Stimulated activated CD8-positive, alpha-beta memory T cell treated with anti-CD3 and anti-CD28 coated beads, Interleukin-12 subunit alpha, Interleukin-12 subunit beta, amount 100 ng/mL, for 24 hours (primary cell): ENCODE results near the gene CCND1.

Experiments
- DNase-seq: peaks from one replicate; pipeline ENCODE4 v3.0.0-alpha.2; 2020; ENCODE audit errors: extremely low read depth

CCND1 gene

GRCh38 chr11:69653406-69653960 lies 12.5 kb downstream of the CCND1 start:
- DNase-seq, result no peak

- no peak for DNase-seq
Measured at GRCh38 chr11:69654001-69654659, 13.2 kb downstream of the CCND1 start.

GRCh38 chr11:69654660-69655478 lies 13.9 kb downstream of the CCND1 start:
- no peak for DNase-seq

- no peak for DNase-seq
Measured at GRCh38 chr11:69655479-69656428, 14.8 kb downstream of the CCND1 start.

GRCh38 chr11:69656536-69657455 lies 15.8 kb downstream of the CCND1 start:
- DNase-seq, result no peak

- no peak for DNase-seq
Measured at GRCh38 chr11:69657456-69657910, 16.5 kb downstream of the CCND1 start.

GRCh38 chr11:69657911-69658625 lies 17.1 kb downstream of the CCND1 start:
- DNase-seq, result no peak

- DNase-seq, result no peak
Measured at GRCh38 chr11:69658626-69659450, 17.9 kb downstream of the CCND1 start.

GRCh38 chr11:69659591-69659990 lies 18.6 kb downstream of the CCND1 start:
- no peak for DNase-seq

GRCh38 chr11:69660001-69660500 lies 19.1 kb downstream of the CCND1 start:
- no peak for DNase-seq

- no peak for DNase-seq
Measured at GRCh38 chr11:69661413-69661715, 20.4 kb downstream of the CCND1 start.

GRCh38 chr11:69662021-69662698 lies 21.2 kb downstream of the CCND1 start:
- no peak for DNase-seq

GRCh38 chr11:69662806-69663205 lies 21.9 kb downstream of the CCND1 start:
- DNase-seq, result no peak

GRCh38 chr11:69663326-69663725 lies 22.4 kb downstream of the CCND1 start:
- no peak for DNase-seq

- DNase-seq, result no peak
Measured at GRCh38 chr11:69664103-69664775, 23.3 kb downstream of the CCND1 start.

- DNase-seq, result no peak
Measured at GRCh38 chr11:69664901-69665300, 23.9 kb downstream of the CCND1 start.

GRCh38 chr11:69665669-69666068 lies 24.7 kb downstream of the CCND1 start:
- no peak for DNase-seq

- DNase-seq, result no peak
Measured at GRCh38 chr11:69666261-69666660, 25.3 kb downstream of the CCND1 start.
